ENCODE data around the gene EME2.
"Not testable (repeated sequence)": the region's sequence is repeated elsewhere in the genome, so short reads cannot be mapped to it uniquely, and the experiment has no call there.

DNA sequence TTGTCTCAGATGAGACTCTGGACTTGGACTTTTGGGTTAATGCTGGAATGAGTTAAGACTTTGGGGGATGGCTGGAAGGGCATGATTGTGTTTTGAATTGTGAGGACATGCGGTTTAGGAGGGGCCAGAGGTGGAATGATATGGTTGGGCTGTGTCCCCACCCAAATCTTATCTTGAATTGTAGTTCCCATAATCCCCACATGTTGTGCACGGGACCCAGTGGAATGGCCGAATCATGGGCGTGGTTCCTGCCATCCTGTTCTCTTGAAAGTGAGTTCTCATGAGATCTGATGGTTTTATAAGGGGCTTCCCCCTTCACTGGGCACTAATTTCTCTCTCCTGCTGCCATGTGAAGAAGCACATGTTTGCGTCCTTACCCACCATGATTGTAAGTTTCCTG is 26.7 kb downstream of the EME2 start:
- TF ChIP-seq, protein P1, sequence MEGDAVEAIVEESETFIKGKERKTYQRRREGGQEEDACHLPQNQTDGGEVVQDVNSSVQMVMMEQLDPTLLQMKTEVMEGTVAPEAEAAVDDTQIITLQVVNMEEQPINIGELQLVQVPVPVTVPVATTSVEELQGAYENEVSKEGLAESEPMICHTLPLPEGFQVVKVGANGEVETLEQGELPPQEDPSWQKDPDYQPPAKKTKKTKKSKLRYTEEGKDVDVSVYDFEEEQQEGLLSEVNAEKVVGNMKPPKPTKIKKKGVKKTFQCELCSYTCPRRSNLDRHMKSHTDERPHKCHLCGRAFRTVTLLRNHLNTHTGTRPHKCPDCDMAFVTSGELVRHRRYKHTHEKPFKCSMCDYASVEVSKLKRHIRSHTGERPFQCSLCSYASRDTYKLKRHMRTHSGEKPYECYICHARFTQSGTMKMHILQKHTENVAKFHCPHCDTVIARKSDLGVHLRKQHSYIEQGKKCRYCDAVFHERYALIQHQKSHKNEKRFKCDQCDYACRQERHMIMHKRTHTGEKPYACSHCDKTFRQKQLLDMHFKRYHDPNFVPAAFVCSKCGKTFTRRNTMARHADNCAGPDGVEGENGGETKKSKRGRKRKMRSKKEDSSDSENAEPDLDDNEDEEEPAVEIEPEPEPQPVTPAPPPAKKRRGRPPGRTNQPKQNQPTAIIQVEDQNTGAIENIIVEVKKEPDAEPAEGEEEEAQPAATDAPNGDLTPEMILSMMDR (IDR thresholded peaks at IDR 0.05; ENCODE audit: low read depth, low read length, missing input control), result not testable (repeated sequence)
- TF ChIP-seq EGR1 (IDR thresholded peaks at IDR 0.05; ENCODE audit: low read depth in 2 of 2), result not testable (repeated sequence)
- TF ChIP-seq, protein P2, sequence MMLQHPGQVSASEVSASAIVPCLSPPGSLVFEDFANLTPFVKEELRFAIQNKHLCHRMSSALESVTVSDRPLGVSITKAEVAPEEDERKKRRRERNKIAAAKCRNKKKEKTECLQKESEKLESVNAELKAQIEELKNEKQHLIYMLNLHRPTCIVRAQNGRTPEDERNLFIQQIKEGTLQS (IDR thresholded peaks at IDR 0.05), result not testable (repeated sequence)

All from liver (tissue), 3 donors.